GM12872 (cell line): ENCODE results near the gene TMTC2.

ENCODE experiments used
- TF ChIP-seq, protein P1 (sequence below): IDR thresholded peaks from 3 replicates; pipeline ENCODE4 v1.5.1; 2011; ENCODE audit warnings: low read depth, mild to moderate bottlenecking, low read length, moderate library complexity; ENCODE audit not compliant: insufficient read depth

Gene TMTC2

DNA sequence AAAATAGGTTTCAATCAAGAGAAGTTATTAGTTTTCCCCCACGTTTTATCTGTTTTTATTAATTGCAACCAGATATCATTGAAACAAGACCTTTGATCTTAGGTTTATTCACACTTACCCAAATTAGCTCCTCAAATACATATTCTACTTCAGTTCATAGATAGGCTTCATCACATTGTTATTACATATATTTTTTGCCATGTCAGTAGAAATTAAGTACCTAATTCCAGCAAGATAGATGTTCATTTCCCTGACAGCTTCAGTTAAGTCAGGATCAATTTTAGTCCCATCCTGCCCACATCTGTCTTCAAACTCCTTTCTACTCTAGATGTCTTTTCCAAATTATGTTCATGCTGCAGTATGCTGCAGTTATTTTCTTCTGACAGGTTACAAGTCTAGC is 388.8 kb downstream of the TMTC2 start:
- TF ChIP-seq, protein P1, sequence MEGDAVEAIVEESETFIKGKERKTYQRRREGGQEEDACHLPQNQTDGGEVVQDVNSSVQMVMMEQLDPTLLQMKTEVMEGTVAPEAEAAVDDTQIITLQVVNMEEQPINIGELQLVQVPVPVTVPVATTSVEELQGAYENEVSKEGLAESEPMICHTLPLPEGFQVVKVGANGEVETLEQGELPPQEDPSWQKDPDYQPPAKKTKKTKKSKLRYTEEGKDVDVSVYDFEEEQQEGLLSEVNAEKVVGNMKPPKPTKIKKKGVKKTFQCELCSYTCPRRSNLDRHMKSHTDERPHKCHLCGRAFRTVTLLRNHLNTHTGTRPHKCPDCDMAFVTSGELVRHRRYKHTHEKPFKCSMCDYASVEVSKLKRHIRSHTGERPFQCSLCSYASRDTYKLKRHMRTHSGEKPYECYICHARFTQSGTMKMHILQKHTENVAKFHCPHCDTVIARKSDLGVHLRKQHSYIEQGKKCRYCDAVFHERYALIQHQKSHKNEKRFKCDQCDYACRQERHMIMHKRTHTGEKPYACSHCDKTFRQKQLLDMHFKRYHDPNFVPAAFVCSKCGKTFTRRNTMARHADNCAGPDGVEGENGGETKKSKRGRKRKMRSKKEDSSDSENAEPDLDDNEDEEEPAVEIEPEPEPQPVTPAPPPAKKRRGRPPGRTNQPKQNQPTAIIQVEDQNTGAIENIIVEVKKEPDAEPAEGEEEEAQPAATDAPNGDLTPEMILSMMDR: no peak

DNA sequence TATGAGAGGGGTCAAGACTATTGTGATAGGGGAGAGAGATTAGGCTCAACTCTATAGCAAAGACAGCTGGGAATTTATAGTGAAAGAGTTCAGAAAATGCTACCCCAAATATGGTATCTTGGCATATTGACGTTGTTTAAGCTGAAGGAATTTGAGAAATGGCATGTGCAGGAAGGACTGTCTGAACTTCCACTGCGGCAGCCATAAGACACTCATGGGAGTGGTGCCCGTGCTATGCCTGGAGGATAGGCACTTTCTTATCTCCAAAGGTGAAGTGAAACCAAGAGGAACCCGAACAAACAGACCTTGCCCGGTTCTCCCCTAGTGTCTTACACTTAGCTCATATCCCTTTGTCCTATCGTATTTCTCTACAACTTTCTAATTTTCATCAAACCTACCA is 390.3 kb downstream of the TMTC2 start:
- TF ChIP-seq, protein P1: no peak

DNA sequence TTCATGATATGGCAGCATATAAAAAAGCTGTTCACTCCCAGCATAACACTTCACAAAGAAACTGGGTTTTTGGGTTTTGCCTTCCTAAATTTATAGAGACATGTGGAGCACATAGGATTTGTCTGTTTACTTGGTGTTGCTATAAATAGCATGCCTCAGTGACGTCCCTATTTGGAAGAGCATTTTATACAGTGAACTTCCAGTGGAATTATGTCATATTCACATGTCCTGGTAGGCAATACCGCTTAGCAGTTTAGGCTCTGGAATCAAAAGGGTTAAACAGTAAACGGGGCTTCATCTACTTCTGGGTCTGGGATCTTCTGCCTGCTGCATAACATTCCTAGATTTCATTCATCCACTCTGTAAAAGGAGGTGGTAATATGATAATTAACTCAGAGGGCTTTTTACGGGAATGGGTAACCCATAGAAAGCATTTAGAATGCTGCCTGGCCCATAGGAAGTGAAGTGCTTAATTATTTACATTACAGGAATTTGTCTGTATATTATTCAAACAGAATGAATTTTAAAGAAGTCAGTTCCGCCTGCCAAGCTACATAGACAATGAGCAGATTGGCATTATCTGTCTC is 396.1 kb downstream of the TMTC2 start:
- TF ChIP-seq, protein P1: no peak

DNA sequence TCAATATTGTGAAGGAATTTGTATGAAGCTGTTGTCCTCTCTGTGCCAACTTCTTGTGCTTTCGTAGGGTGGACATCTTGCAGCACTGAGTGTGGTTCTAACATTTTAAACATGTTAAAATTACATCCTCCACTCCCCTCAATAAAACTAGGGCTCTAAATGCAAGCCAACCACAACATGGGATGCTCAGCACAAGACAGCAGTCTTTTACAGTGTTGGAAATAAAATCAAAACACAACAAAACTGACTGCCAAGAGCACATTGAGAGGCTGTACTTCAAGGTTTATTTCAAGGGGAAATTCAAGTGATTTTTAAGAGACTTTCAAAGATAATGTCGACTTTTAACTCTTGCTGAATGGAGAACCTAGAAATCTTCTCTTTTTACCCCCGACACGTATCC is 396.9 kb downstream of the TMTC2 start:
- TF ChIP-seq, protein P1: no peak

DNA sequence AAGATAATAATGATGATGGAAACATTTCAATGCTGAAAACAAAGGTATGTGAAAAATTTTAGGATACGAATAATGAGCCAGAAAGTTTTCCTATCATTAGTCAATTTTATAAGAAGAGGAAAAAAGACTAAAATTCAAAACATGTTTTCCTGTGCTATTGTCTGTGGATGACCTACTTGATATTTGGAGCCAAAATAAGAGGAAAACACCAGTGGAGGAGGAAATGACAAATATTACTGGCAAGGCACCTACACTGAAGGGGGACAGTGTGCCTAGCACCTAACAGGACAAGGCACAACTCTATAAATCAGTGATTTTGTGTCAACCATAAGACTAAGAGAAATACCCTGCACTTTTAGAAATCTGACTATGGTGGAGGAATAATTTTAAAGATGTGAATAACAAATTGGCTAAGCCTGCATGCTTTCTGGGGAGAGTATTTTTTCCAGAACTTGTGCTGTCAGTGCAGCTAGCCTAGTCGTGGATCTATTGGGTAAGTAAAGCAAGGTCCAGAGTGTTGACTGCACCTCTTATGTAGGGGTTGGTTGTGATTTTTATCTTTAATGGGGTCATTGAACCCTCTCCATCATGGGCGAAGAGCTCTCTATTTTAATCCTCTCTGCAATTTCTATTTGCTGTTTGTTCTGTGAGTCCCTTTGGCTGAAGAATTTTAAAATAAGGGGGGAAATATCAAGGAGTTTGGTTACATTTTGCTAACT is 398.0 kb downstream of the TMTC2 start:
- TF ChIP-seq, protein P1: no peak

DNA sequence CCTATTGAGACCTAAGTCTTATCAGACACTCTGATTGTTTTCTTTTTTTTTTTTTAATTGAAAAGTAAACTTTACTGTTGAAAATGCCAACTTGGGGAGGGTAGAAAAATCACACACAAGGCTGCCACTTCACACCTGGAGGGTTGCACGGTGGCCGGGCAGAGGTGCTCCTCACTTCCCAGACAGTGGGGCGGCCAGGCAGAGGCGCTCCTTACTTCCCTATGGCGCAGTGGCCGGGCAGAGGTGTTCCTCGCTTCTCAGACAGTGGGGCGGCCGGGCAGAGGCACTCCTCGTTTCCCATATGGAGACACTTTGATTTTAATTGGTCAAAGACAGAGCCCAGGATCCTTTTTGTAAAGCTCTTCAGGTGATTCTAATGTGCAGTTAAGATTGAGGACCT is 399.3 kb downstream of the TMTC2 start:
- TF ChIP-seq, protein P1: no peak

DNA sequence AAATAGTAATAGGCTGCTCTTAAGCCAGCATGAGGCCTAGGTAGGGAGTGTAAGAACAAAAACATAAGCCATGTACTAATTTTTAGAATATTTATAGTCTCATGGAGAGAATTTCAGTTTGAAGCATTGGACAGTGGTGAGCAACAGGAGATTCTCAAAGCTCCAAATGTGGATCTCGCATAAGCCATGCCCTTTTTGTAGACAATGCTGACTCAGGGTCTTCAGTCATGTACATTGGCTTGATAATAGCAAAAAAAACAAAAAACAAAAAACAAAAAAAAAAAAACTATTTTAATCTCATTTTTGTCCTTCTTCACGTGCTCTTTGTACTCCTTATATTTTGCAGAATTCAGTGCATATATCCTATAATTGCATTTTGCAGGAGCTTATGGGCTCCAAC is 402.9 kb downstream of the TMTC2 start:
- TF ChIP-seq, protein P1: no peak
